Fibroblast of lung (primary cell): ENCODE measurements around the gene GSTT2B. TPM values are rescaled to one million over a fixed set of nuclear protein-coding genes. Genes with fewer than 3 reads are reported as not detected.

ENCODE experiments used
- DNase-seq, 2 donors: peaks; one replicate each; pipeline versions ENCODE4 v3.0.0 to v3.0.0-alpha.2; 2010; ENCODE audit warnings: low read depth in 2 of 2
- H2AFZ ChIP-seq: 2 replicates; pipeline ENCODE4 v1.5.1; 2012; ENCODE audit warnings: low read length, control low read depth, inconsistent platforms
- H3K27ac ChIP-seq: 2 replicates; pipeline ENCODE4 v1.5.1; 2011; ENCODE audit warnings: low read length, control low read depth; ENCODE audit not compliant: insufficient read depth
- H3K27me3 ChIP-seq: 2 replicates; pipeline ENCODE4 v1.5.1; 2011; ENCODE audit warnings: mild to moderate bottlenecking, low read length; ENCODE audit not compliant: control insufficient read depth, insufficient read depth
- H3K36me3 ChIP-seq: 2 replicates; pipeline ENCODE4 v1.5.1; 2011; ENCODE audit warnings: low read length; ENCODE audit not compliant: control insufficient read depth, insufficient read depth
- H3K4me1 ChIP-seq: 2 replicates; pipeline ENCODE4 v1.5.1; 2011; ENCODE audit warnings: low read length; ENCODE audit not compliant: control insufficient read depth, insufficient read depth; ENCODE audit errors: extremely low read depth
- H3K4me2 ChIP-seq: 2 replicates; pipeline ENCODE4 v1.5.1; 2011; ENCODE audit warnings: low read length, control low read depth; ENCODE audit not compliant: insufficient read depth; ENCODE audit errors: extremely low read depth
- H3K4me3 ChIP-seq, 4 experiments: fragments of 200-600 bp in 1 of 4; sonication (generic) in 1 of 4; replicated peaks in 1 of 4; 2 replicates each; pipeline ENCODE4 v1.5.1; 2011 to 2016; ENCODE audit warnings: low read length in 4 of 4, low read depth in 3 of 4, mild to moderate bottlenecking in 3 of 4, control low read depth in 2 of 4, inconsistent platforms in 1 of 4, mixed read lengths in 1 of 4; ENCODE audit not compliant: insufficient read depth in 1 of 4; ENCODE audit errors: control extremely low read depth in 1 of 4
- H3K79me2 ChIP-seq: 2 replicates; pipeline ENCODE4 v1.5.1; 2012; ENCODE audit warnings: mild to moderate bottlenecking, low read length, inconsistent platforms; ENCODE audit not compliant: control insufficient read depth, insufficient read depth
- H3K9ac ChIP-seq: 2 replicates; pipeline ENCODE4 v1.5.1; 2011; ENCODE audit warnings: mild to moderate bottlenecking, low read length, control low read depth; ENCODE audit not compliant: insufficient read depth
- H3K9me3 ChIP-seq: 2 replicates; pipeline ENCODE4 v1.5.1; 2012; ENCODE audit warnings: low read depth, low read length; ENCODE audit not compliant: control insufficient read depth, insufficient read depth
- H4K20me1 ChIP-seq: 2 replicates; pipeline ENCODE4 v1.5.1; 2011; ENCODE audit warnings: low read length; ENCODE audit not compliant: control insufficient read depth, insufficient read depth; ENCODE audit errors: extremely low read depth
- CTCF ChIP-seq, 2 donors: IDR thresholded peaks in 1 of 2; conservative IDR thresholded peaks in 1 of 2; 1 replicate in 1 of 2; 2 replicates in 1 of 2; pipeline ENCODE4 v1.5.1; 2011 to 2012; ENCODE audit warnings: low read length in 2 of 2, control low read depth in 1 of 2, inconsistent platforms in 1 of 2, low read depth in 1 of 2, mild to moderate bottlenecking in 1 of 2
- EZH2 ChIP-seq: IDR thresholded peaks from 2 replicates; pipeline ENCODE4 v1.5.1; 2012; ENCODE audit warnings: low read length, control low read depth, mild to moderate bottlenecking; ENCODE audit errors: missing control alignments
- polyA plus RNA-seq, 2 donors: library from polyadenylated mRNA; depleted of rRNA in 1 of 2; stranded (reverse) in 1 of 2; unstranded in 1 of 2; fragments of >200 nt; gene quantifications; 2 replicates each; pipeline ENCODE4 v1.2.1, GENCODE V29; 2011 to 2012; ENCODE audit warnings: missing spikeins in 1 of 2
- total RNA-seq: library from RNA; depleted of rRNA; stranded (reverse); fragments of >200 nt; gene quantifications from 2 replicates; pipeline ENCODE4 v1.2.1, GENCODE V29; 2014

Gene GSTT2B
- total and polyA plus RNA-seq, 2 donors (not counting 1 experiment from before 2014, with no cell fraction given), result 9.9 to 38.1 TPM

GRCh38 chr22:23912293-23912903, 48.6 kb downstream of the GSTT2B start:
- Histone ChIP-seq H3K4me1 (peaks cover 3% of the 10 kb centered on the region), H3K9me3 (no peaks in the 10 kb centered on the region), H3K4me3 (no peak overlapping the region), H3K36me3 (no peaks in the 10 kb centered on the region), H3K79me2 (no peaks in the 10 kb centered on the region), H2AFZ (no peak overlapping the region), H3K27ac (no peak overlapping the region), H3K9ac (no peak overlapping the region), H3K4me2 (no peak overlapping the region), H4K20me1 (no peaks in the 10 kb centered on the region), H3K27me3 (no peaks in the 10 kb centered on the region)
- TF ChIP-seq CTCF (conservative IDR thresholded peaks at IDR 0.05 in 1 of 2, IDR thresholded peaks at IDR 0.05 in 1 of 2; ENCODE audit: low read depth in 1 of 2, low read length in 2 of 2) (no peak), EZH2 (no peak)
- DNase-seq, result no peak

- no peak for DNase-seq
- H3K4me2 ChIP-seq, result no peak overlapping the region
These were observed 49.5 kb downstream of the GSTT2B start for GRCh38 chr22:23911318-23911980.

More at GRCh38 chr22:23911318-23911980, 49.5 kb downstream of the GSTT2B start:
- Histone ChIP-seq H3K27ac (no peak overlapping the region), H3K27me3 (no peaks in the 10 kb centered on the region), H3K36me3 (no peaks in the 10 kb centered on the region), H3K4me1 (peaks cover 3% of the 10 kb centered on the region), H3K9me3 (no peaks in the 10 kb centered on the region), H3K4me3 (no peak overlapping the region), H3K9ac (no peak overlapping the region), H4K20me1 (no peaks in the 10 kb centered on the region), H3K79me2 (no peaks in the 10 kb centered on the region), H2AFZ (no peak overlapping the region)
- TF ChIP-seq CTCF (conservative IDR thresholded peaks at IDR 0.05 in 1 of 2, IDR thresholded peaks at IDR 0.05 in 1 of 2; ENCODE audit: low read depth in 1 of 2, low read length in 2 of 2) (no peak), EZH2 (no peak)
